Panc1 (cell line): ENCODE data around the gene ZNF319. TPM values are rescaled to one million over a fixed set of nuclear protein-coding genes. Genes with fewer than 3 reads are reported as not detected.

Experiments
- ATAC-seq: fragments of 200-7000 bp; cut with Tn5 transposase; 2 replicates; pipeline ENCODE4 v1.9.1; 2020; ENCODE audit warnings: mild to moderate bottlenecking, moderate library complexity
- BruUV-seq: library from RNA; stranded (reverse); fragments of 400-500 nt; replicated peaks from 2 replicates; lab custom pipeline; 2021; lab: Mats Ljungman, UMichigan
- CTCF ChIA-PET: fragments of 300-600 bp; sonication (Branson Sonifier 250); formaldehyde crosslinking; loops from one replicate; lab custom pipeline; 2022; ENCODE audit warnings: antibody characterized with exemption; lab: Charles Lee
- POLR2A ChIA-PET: fragments of 300-600 bp; sonication (Branson Sonifier 250); formaldehyde crosslinking; loops from one replicate; lab custom pipeline; 2022; ENCODE audit warnings: antibody characterized with exemption; lab: Charles Lee
- DNase-seq: peaks from one replicate; pipeline ENCODE4 v3.0.0-alpha.2; 2010; ENCODE audit warnings: low read depth, low spot score
- H3K27ac ChIP-seq: 2 replicates; pipeline ENCODE4 v1.5.1; 2011; ENCODE audit warnings: mild to moderate bottlenecking, low read length, inconsistent platforms
- H3K27me3 ChIP-seq: fragments of 200-500 bp; sonication (Bioruptor generic); 2 replicates; pipeline ENCODE4 v1.6.0; 2014; ENCODE audit warnings: low read length, inconsistent platforms; ENCODE audit not compliant: control insufficient read depth, insufficient read depth
- H3K36me3 ChIP-seq: fragments of 200-500 bp; sonication (Bioruptor generic); 2 replicates; pipeline ENCODE4 v1.5.1; 2014; ENCODE audit warnings: inconsistent platforms, mild to moderate bottlenecking, low read length, moderate library complexity; ENCODE audit not compliant: control insufficient read depth, insufficient read depth
- H3K4me1 ChIP-seq: 2 replicates; pipeline ENCODE4 v1.5.1; 2011; ENCODE audit warnings: inconsistent platforms, mild to moderate bottlenecking, low read length, moderate library complexity; ENCODE audit not compliant: control insufficient read depth, insufficient read depth
- H3K4me3 ChIP-seq, 2 experiments: 2 replicates each; pipeline ENCODE4 v1.5.1; 2011 to 2012; ENCODE audit warnings: low read depth in 2 of 2, low read length in 2 of 2, mild to moderate bottlenecking in 2 of 2, inconsistent platforms in 1 of 2, moderate library complexity in 1 of 2
- H3K9me3 ChIP-seq: fragments of 200-500 bp; sonication (Bioruptor generic); 2 replicates; pipeline ENCODE4 v1.5.1; 2014; ENCODE audit warnings: low read depth, mild to moderate bottlenecking, inconsistent platforms, low read length, moderate library complexity; ENCODE audit not compliant: control insufficient read depth, insufficient read depth
- POLR2AphosphoS5 ChIP-seq: IDR thresholded peaks from 2 replicates; pipeline ENCODE4 v1.6.1; 2012; ENCODE audit warnings: mild to moderate bottlenecking, low read depth, low read length, moderate library complexity
- SIN3A ChIP-seq: IDR thresholded peaks from 2 replicates; pipeline ENCODE4 v1.6.1; 2012; ENCODE audit warnings: low read depth, mild to moderate bottlenecking, low read length, moderate library complexity, borderline replicate concordance; ENCODE audit not compliant: insufficient read depth
- TCF7L2 ChIP-seq: IDR thresholded peaks from 2 replicates; pipeline ENCODE4 v1.6.1; 2011; ENCODE audit warnings: mild to moderate bottlenecking, low read depth, low read length, inconsistent platforms
- in situ Hi-C: cut with HindIII; loops from 2 replicates; pipeline ENCODE4 v1.10.0; 2016; ENCODE audit warnings: low sequenced_read_pairs, low pct_unique_long_range_greater_than_20kb
- intact Hi-C: fragments of 100-400 bp; cut with micrococcal nuclease; formaldehyde crosslinking; loops from one replicate; pipeline ENCODE4 v1.10.0; 2022; ENCODE audit not compliant: unreplicated experiment
- total RNA-seq: library from RNA; stranded (reverse); gene quantifications from one replicate; pipeline ENCODE4 v1.2.1, GENCODE V29; 2021; ENCODE audit not compliant: unreplicated experiment
- TF ChIP-seq, protein P1 (sequence below), 2 experiments: IDR thresholded peaks; 2 replicates each; pipeline ENCODE4 v1.6.1; 2011 to 2012; ENCODE audit warnings: low read depth in 2 of 2, control low read depth in 1 of 2, low read length in 1 of 2, mild to moderate bottlenecking in 1 of 2, moderate library complexity in 1 of 2; ENCODE audit not compliant: insufficient read depth in 1 of 2
- TF ChIP-seq, protein P2 (sequence below): fragments of 450-650 bp; IDR thresholded peaks from 2 replicates; pipeline ENCODE4 v1.5.1; 2017; ENCODE audit warnings: mild to moderate bottlenecking

The ZNF319 gene
- total RNA-seq, 1 experiment from 2014 or later = 6.5 TPM

DNA sequence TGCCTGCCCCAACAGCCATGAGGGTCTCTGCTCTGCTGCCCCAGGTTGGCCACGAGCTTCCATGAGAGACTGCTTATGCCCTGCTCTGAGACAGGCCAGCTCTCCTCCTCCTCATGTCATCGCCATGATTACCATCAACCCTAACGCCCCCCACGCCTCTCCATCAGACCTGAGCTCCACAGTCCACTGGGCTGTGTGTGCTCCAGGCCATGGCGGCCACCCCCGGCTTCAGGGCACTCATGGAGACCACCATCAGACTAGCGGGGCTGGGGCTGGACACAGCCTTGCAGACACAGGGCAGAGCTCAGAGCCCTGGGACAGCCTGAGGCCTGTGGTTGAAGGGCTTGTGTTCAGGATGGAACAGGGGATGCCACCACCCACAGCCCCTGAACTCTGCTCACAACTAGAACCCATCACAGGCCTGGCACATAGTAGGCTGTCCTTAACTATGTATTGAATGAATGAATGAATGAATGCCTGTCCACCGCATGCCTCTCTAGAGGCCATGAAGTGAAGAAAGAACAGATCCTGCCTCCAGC lies 44.1 kb downstream of the ZNF319 start:
- no TSS peak for BruUV-seq
- in situ Hi-C loops = no loop called here

DNA sequence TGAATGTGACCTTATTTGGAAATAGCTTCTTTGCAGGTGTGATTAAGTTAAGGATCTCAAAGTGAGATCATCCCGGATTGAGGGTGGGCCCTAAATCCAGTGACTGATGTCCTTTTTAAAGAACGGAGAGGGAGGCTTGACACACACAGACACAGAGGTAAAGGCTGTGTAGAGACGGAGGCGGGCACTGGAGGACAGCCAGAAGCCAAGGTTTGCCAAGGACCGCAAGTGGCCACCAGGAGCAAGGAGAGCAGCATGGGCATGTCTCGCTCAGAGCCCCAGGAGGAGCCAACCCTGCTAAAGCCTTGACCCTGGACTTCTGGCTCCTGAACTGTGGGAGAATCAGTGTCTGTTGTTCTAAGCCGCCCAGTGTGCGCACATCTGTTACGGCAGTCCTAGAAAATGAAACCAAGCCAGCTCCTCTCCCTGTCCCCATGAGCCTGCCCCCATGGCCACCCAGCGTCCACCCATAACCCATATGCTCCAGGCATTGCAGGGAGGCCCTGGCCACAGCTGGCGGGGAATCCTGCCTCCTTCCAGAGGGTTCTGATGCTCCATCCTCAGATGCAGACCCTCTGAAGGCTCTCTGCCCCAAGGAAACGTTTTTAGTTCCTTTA lies 44.8 kb downstream of the ZNF319 start:
- CTCF ChIA-PET = no interaction called here
- Histone ChIP-seq H3K9me3 (no peaks in the 10 kb centered on the region), H3K4me1 (no peaks in the 10 kb centered on the region), H3K4me3 (no peak overlapping the region), H3K27ac (no peak overlapping the region), H3K36me3 (no peaks in the 10 kb centered on the region), H3K27me3 (no peaks in the 10 kb centered on the region)
- ATAC-seq (no peak), DNase-seq (no peak)
- POLR2A ChIA-PET = no interaction called here
- intact Hi-C loops (no loop called here), in situ Hi-C loops (no loop called here)
- no peak for TF ChIP-seq POLR2AphosphoS5
- TF ChIP-seq, protein P1, sequence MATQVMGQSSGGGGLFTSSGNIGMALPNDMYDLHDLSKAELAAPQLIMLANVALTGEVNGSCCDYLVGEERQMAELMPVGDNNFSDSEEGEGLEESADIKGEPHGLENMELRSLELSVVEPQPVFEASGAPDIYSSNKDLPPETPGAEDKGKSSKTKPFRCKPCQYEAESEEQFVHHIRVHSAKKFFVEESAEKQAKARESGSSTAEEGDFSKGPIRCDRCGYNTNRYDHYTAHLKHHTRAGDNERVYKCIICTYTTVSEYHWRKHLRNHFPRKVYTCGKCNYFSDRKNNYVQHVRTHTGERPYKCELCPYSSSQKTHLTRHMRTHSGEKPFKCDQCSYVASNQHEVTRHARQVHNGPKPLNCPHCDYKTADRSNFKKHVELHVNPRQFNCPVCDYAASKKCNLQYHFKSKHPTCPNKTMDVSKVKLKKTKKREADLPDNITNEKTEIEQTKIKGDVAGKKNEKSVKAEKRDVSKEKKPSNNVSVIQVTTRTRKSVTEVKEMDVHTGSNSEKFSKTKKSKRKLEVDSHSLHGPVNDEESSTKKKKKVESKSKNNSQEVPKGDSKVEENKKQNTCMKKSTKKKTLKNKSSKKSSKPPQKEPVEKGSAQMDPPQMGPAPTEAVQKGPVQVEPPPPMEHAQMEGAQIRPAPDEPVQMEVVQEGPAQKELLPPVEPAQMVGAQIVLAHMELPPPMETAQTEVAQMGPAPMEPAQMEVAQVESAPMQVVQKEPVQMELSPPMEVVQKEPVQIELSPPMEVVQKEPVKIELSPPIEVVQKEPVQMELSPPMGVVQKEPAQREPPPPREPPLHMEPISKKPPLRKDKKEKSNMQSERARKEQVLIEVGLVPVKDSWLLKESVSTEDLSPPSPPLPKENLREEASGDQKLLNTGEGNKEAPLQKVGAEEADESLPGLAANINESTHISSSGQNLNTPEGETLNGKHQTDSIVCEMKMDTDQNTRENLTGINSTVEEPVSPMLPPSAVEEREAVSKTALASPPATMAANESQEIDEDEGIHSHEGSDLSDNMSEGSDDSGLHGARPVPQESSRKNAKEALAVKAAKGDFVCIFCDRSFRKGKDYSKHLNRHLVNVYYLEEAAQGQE (IDR thresholded peaks at IDR 0.05; ENCODE audit: insufficient read depth in 1 of 2, low read depth in 2 of 2, low read length in 1 of 2) = no peak
- TF ChIP-seq, protein P2, sequence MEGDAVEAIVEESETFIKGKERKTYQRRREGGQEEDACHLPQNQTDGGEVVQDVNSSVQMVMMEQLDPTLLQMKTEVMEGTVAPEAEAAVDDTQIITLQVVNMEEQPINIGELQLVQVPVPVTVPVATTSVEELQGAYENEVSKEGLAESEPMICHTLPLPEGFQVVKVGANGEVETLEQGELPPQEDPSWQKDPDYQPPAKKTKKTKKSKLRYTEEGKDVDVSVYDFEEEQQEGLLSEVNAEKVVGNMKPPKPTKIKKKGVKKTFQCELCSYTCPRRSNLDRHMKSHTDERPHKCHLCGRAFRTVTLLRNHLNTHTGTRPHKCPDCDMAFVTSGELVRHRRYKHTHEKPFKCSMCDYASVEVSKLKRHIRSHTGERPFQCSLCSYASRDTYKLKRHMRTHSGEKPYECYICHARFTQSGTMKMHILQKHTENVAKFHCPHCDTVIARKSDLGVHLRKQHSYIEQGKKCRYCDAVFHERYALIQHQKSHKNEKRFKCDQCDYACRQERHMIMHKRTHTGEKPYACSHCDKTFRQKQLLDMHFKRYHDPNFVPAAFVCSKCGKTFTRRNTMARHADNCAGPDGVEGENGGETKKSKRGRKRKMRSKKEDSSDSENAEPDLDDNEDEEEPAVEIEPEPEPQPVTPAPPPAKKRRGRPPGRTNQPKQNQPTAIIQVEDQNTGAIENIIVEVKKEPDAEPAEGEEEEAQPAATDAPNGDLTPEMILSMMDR = no peak
- TF ChIP-seq TCF7L2 = no peak
- no peak for TF ChIP-seq SIN3A
- BruUV-seq = no TSS peak

More for the DNA sequence above, 44.1 kb downstream of the ZNF319 start:
- TF ChIP-seq POLR2AphosphoS5 (no peak), TCF7L2 (no peak), SIN3A (no peak)
- TF ChIP-seq, protein P1 (IDR thresholded peaks at IDR 0.05; ENCODE audit: insufficient read depth in 1 of 2, low read depth in 2 of 2, low read length in 1 of 2) = no peak
- TF ChIP-seq, protein P2 = no peak
- Histone ChIP-seq H3K27me3 (no peaks in the 10 kb centered on the region), H3K4me1 (no peaks in the 10 kb centered on the region), H3K9me3 (no peaks in the 10 kb centered on the region), H3K4me3 (no peak overlapping the region), H3K36me3 (no peaks in the 10 kb centered on the region), H3K27ac (no peak overlapping the region)
- intact Hi-C loops = no loop called here
- ChIA-PET POLR2A (no interaction called here), CTCF (no interaction called here)
- DNase-seq (no peak), ATAC-seq (no peak)
